ENCODE data around the gene POLR3K.

DNA sequence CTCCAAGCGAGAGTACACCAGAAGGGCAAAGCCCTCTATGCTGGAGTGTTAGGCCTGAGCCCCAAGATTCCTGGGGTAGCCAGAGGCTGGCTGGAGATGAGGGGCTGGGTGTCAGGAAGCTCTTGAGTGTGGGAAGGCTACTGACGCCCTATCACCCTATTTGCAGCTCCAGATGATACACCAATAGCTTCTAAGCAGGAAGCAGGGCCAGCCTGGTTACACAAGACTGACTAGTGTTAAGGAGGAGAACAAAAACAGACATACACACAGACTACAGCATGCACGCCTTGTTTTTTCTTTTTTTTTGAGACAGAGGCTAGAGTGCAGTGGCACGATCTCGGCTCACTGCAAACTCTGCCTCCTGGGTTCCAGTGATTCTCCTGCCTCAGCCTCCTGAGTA, 15.9 kb downstream of the POLR3K start:
- no peak for TF ChIP-seq EZH2 (IDR thresholded peaks at IDR 0.05; ENCODE audit: insufficient read depth, poor library complexity, severe bottlenecking)
- no peak for TF ChIP-seq EZH2phosphoT487 (IDR thresholded peaks at IDR 0.05; ENCODE audit: insufficient read depth, low read depth)
